Testis (tissue), 3 donors: ENCODE measurements around the gene VRK2. TPM values are rescaled to one million over a fixed set of nuclear protein-coding genes. Genes with fewer than 3 reads are reported as not detected.
"Not testable (repeated sequence)": the region's sequence is repeated elsewhere in the genome, so short reads cannot be mapped to it uniquely, and the experiment has no call there.

Source experiments
- DNase-seq: peaks from one replicate; pipeline ENCODE4 v3.0.0-alpha.2; 2019
- H3K27ac ChIP-seq, 2 donors: fragments of 200-600 bp; sonication (generic); one replicate each; pipeline ENCODE4 v1.5.1; 2019
- H3K27me3 ChIP-seq: fragments of 200-600 bp; sonication (generic); one replicate; pipeline ENCODE4 v1.5.1; 2019
- H3K36me3 ChIP-seq: fragments of 200-600 bp; sonication (generic); one replicate; pipeline ENCODE4 v1.5.1; 2017; ENCODE audit warnings: low read depth; ENCODE audit errors: missing control alignments
- H3K4me1 ChIP-seq: fragments of 200-600 bp; sonication (generic); one replicate; pipeline ENCODE4 v1.5.1; 2019
- H3K4me3 ChIP-seq, 2 donors: fragments of 200-600 bp; sonication (generic); one replicate each; pipeline ENCODE4 v1.5.1; 2017 to 2019
- H3K9me3 ChIP-seq: fragments of 200-600 bp; sonication (generic); one replicate; pipeline ENCODE4 v1.5.1; 2017
- POLR2A ChIP-seq: fragments of 450-650 bp; IDR thresholded peaks from one replicate; pipeline ENCODE4 v1.6.1; 2017; ENCODE audit warnings: antibody characterized with exemption, mild to moderate bottlenecking, moderate library complexity
- WGBS, 2 donors: methylation state at CpG; one replicate each; pipeline ENCODE4 v1.1.5; 2018; 5-methylcytosine and 5-hydroxymethylcytosine counted together
- intact Hi-C: fragments of 100-400 bp; cut with DNase I; formaldehyde crosslinking; loops from one replicate; pipeline ENCODE4 v1.15.1; 2023; ENCODE audit warnings: low total_unique reads
- polyA plus RNA-seq: library from polyadenylated mRNA; stranded (reverse); fragments of 350-450 nt; fragmentation: Illumina TruSeq; extraction: RNeasy Lipid Tissue Mini Kit (QIAGEN cat#74804); gene quantifications from one replicate; pipeline ENCODE4 v1.2.3, GENCODE V29; 2014; ENCODE audit warnings: low read depth, low replicate concordance; ENCODE audit not compliant: insufficient read depth
- total RNA-seq, 2 donors: library from RNA; depleted of rRNA; stranded (reverse); fragments of >200 nt; gene quantifications; one replicate each; pipeline ENCODE4 v1.2.3, GENCODE V29; 2016
- TF ChIP-seq, protein P1 (sequence below), 3 experiments: fragments of 450-650 bp in 2 of 3; fragments of 200-600 bp in 1 of 3; sonication (generic) in 1 of 3; IDR thresholded peaks; one replicate each; pipeline ENCODE4 v1.5.1; 2016 to 2019; ENCODE audit warnings: antibody characterized with exemption in 3 of 3, mild to moderate bottlenecking in 2 of 3, moderate library complexity in 1 of 3

VRK2 gene
- total and polyA plus RNA-seq, 3 donors from 2014 or later, result 16.6 to 18.5 (median 16.7) TPM

DNA sequence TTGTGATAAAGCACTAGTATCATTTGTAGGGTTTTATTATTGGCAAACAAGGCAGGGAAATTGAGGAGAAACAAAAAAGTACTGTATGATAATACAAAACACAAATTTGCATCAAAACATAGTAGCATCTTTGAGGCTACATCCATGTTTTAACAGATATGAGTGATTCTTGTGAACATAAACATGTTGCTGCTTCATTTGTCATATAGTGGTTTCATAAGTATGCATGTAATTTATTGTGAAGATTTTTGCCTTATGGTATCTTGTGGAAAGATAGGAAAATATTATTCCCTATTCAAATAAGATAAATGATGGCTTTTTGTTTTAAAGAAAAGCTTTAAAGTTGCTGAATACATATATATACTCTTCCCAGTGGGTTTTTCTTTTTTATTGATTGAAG is 60.3 kb downstream of the VRK2 start:
- DNase-seq, result no peak
- H3K36me3 ChIP-seq, result no peaks in the 10 kb centered on the region
- H3K9me3 ChIP-seq, result no peaks in the 10 kb centered on the region
- intact Hi-C loops, result no loop called here
- H3K4me1 ChIP-seq, result no peaks in the 10 kb centered on the region
- TF ChIP-seq, protein P1, sequence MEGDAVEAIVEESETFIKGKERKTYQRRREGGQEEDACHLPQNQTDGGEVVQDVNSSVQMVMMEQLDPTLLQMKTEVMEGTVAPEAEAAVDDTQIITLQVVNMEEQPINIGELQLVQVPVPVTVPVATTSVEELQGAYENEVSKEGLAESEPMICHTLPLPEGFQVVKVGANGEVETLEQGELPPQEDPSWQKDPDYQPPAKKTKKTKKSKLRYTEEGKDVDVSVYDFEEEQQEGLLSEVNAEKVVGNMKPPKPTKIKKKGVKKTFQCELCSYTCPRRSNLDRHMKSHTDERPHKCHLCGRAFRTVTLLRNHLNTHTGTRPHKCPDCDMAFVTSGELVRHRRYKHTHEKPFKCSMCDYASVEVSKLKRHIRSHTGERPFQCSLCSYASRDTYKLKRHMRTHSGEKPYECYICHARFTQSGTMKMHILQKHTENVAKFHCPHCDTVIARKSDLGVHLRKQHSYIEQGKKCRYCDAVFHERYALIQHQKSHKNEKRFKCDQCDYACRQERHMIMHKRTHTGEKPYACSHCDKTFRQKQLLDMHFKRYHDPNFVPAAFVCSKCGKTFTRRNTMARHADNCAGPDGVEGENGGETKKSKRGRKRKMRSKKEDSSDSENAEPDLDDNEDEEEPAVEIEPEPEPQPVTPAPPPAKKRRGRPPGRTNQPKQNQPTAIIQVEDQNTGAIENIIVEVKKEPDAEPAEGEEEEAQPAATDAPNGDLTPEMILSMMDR (IDR thresholded peaks at IDR 0.05), result no peak
- no peak for TF ChIP-seq POLR2A
- H3K4me3 ChIP-seq, result no peak overlapping the region
- no peak overlapping the region for H3K27ac ChIP-seq
- no peaks in the 10 kb centered on the region for H3K27me3 ChIP-seq

DNA sequence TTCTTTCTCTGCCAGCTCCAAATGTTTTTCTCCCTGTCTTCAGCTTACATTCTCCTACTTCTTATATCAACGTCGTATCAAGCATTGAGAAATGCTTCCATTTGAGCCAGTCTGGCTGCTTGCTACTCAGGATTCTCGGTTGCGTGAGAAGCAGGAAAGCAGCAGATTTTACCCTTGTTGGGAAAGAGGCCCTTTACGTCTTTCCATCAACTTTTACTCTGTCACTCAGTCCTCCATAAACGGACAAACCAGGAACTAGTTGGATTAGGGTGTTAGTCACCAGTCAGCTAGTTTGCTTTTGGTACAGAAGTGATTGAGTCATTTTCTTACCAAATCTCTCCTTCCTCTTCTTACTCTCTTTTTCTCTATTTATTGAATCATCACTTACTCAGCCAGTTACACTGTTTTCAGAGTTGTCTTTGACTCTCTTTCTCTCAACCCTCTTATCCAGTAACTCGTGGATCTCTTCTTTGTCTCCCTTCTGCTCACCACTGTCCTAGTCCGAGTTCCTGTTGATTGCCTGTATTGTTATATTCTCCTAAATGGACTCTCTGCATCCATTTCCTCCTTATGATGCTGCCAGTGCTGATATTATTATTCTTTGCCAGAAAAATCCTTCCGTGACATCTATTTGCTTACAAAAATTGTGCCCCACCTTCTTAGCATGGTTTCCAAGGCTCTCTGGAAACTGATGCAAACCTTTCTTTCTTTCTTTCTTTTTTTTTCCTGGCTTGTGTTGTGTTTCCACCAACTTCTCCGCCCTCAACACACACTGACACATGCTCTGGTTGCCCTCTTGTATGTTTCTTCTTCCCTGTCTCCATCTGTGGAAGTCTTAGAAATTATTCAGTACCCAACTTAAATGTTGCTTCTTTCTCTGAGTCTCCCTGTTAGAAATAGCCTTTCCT is 61.5 kb downstream of the VRK2 start:
- no peak for TF ChIP-seq POLR2A
- TF ChIP-seq, protein P1 (IDR thresholded peaks at IDR 0.05), result no peak
- Histone ChIP-seq H3K9me3 (no peaks in the 10 kb centered on the region), H3K4me1 (no peaks in the 10 kb centered on the region), H3K27ac (no peak overlapping the region), H3K36me3 (no peaks in the 10 kb centered on the region), H3K4me3 (no peak overlapping the region), H3K27me3 (no peaks in the 10 kb centered on the region)
- no peak for DNase-seq
- intact Hi-C loops, result no loop called here
- 87 to 90% methylated on average over 10 of the region's 10 CpGs for WGBS, 2 donors

DNA sequence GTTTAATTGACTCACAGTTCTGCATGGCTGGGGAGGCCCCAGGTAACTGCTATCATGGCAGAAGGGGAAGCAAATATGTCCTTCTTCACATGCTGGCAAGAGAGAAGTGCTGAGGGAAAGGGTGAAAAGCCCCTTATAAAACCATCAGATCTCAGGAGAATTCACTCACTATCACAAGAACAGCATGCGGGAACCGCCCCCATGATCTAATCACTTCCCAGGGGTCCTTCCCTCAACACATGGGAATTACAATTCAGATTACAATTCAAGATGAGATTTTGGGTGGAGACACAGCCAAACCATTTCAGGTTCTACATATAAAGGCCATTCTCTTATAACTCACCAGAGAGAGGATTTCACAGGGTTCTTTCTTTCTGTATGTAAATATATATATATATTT is 62.9 kb downstream of the VRK2 start:
- H3K27me3 ChIP-seq, result no peaks in the 10 kb centered on the region
- no peaks in the 10 kb centered on the region for H3K9me3 ChIP-seq
- intact Hi-C loops, result no loop called here
- no peak overlapping the region for H3K27ac ChIP-seq
- no peak for DNase-seq
- WGBS, 2 donors, result 89 to 95% methylated on average over 2 of the region's 2 CpGs
- H3K4me3 ChIP-seq, result no peak overlapping the region
- H3K36me3 ChIP-seq, result no peaks in the 10 kb centered on the region
- no peaks in the 10 kb centered on the region for H3K4me1 ChIP-seq
- no peak for TF ChIP-seq POLR2A
- TF ChIP-seq, protein P1 (IDR thresholded peaks at IDR 0.05), result no peak

DNA sequence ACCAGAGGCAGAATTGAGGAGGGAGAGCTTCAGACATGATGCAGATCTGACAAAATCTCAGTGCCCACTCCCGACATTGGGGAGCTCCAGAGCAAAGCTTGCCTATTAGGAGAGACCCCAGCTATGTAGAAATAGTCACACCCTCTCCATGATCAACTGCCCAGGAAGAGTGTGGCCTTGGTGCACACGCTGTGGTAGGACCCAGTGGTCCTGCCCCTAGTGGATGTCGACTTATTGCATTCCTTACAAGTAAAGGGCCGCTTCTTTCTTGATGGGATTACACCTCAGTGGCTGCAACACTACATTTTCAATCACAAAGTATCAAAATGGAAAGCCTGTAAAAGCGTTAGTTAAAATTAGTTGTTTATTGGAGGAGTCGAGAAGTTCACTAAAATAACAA is 64.2 kb downstream of the VRK2 start:
- H3K27me3 ChIP-seq, result no peaks in the 10 kb centered on the region
- H3K36me3 ChIP-seq, result no peaks in the 10 kb centered on the region
- intact Hi-C loops, result no loop called here
- H3K4me3 ChIP-seq, result no peak overlapping the region
- no peaks in the 10 kb centered on the region for H3K4me1 ChIP-seq
- no peak for DNase-seq
- TF ChIP-seq POLR2A, result no peak
- TF ChIP-seq, protein P1 (IDR thresholded peaks at IDR 0.05), result no peak
- no peaks in the 10 kb centered on the region for H3K9me3 ChIP-seq
- WGBS, 2 donors, result 92 to 94% methylated on average over 6 of the region's 6 CpGs
- H3K27ac ChIP-seq, result no peak overlapping the region

DNA sequence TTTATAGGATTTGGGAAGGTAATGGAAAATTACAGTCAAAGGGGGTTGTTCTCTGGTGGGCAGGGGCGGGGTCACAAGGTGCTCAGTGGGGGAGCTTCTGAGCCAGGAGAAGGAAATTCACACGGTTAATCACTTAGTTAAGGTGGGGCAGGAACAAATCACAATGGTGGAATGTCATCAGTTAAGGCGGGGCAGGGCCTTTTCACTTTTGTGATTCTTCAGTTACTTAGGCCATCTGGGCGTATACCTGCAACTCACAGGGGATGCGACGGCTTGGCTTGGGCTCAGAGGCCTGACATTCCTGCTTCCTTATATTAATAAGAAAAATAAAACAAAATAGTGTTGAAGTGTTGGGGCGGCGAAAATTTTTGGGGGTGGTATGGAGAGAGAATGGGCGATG is 67.0 kb downstream of the VRK2 start:
- WGBS, 2 donors, result 94 to 97% methylated on average over 9 of the region's 9 CpGs
- H3K36me3 ChIP-seq, intact Hi-C loops, H3K4me3 ChIP-seq, H3K27ac ChIP-seq, H3K4me1 ChIP-seq, H3K9me3 ChIP-seq, H3K27me3 ChIP-seq, DNase-seq: not testable (repeated sequence)
